ENCODE results near the gene CRACR2A.

The CRACR2A gene

GRCh38 chr12:3686463-3686862, 66.4 kb downstream of the CRACR2A start:
- no peak overlapping the region for H3K4me3 ChIP-seq (ENCODE audit: low read length)
- H3K9ac ChIP-seq (ENCODE audit: low read length) = no peak overlapping the region
- H3K27me3 ChIP-seq (ENCODE audit: control insufficient read depth, insufficient read depth, low read length) = no peaks in the 10 kb centered on the region
- no peaks in the 10 kb centered on the region for H3K36me3 ChIP-seq (ENCODE audit: control insufficient read depth, insufficient read depth, low read length)
- H3K9me3 ChIP-seq (ENCODE audit: control insufficient read depth, low read length) = no peaks in the 10 kb centered on the region
- H3K4me1 ChIP-seq (ENCODE audit: control insufficient read depth, insufficient read depth, low read length) = no peaks in the 10 kb centered on the region

DNA sequence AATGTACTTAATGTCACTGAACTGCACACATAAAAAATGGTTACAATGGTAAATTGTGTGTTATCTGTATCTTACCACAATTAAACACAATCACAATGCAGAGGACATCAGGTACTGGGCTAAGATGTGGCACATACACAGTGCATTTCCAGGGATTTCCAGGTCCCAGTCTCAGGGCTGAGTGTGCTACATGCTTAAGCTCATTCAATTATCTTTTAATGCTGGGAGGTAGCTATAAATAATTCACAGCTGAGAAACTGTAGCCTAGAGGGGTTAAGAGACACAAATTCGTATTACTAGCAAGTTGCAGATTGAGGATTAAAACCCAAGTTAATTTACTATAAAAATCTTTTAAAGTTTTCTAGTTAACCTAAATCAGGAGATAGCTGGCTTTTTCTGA, 67.1 kb downstream of the CRACR2A start:
- Histone ChIP-seq H3K27me3 (ENCODE audit: control insufficient read depth, insufficient read depth, low read length) (no peaks in the 10 kb centered on the region), H3K4me3 (ENCODE audit: low read length) (no peak overlapping the region), H3K9ac (ENCODE audit: low read length) (no peak overlapping the region), H3K9me3 (ENCODE audit: control insufficient read depth, low read length) (no peaks in the 10 kb centered on the region), H3K36me3 (ENCODE audit: control insufficient read depth, insufficient read depth, low read length) (no peaks in the 10 kb centered on the region), H3K4me1 (ENCODE audit: control insufficient read depth, insufficient read depth, low read length) (no peaks in the 10 kb centered on the region)

DNA sequence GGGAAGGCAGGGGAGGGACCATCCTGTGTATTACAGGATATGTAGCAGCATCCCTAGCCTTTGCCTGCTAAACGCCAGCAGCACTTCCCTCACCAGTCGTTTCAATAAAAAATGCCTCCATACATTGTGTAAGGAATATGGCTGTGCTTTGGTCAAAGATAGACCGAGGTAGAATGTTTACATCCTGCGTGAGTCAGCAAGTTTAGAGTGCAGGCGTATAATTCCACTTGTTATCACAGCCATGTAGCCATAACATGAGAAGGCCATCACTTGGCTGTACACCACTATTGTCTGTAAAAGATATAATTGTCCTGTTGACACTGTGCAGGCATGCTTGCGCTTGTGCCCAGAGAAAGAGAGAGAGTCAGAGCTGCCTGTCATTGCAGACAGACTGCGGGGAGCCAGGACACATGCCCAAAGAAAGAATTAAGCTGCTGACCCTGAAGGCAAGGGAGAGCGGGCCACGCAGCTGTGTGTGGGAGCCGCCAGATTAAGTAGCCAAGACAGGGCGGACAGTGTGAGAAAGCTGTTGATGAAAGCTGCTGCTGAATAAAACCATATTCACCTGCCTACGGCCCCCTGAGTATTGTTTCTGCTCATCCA, 68.4 kb downstream of the CRACR2A start:
- Histone ChIP-seq H3K9me3 (ENCODE audit: control insufficient read depth, low read length) (no peaks in the 10 kb centered on the region), H3K4me3 (ENCODE audit: low read length) (no peak overlapping the region), H3K4me1 (ENCODE audit: control insufficient read depth, insufficient read depth, low read length) (no peaks in the 10 kb centered on the region), H3K27me3 (ENCODE audit: control insufficient read depth, insufficient read depth, low read length) (no peaks in the 10 kb centered on the region), H3K36me3 (ENCODE audit: control insufficient read depth, insufficient read depth, low read length) (peaks cover 6% of the 10 kb centered on the region), H3K9ac (ENCODE audit: low read length) (no peak overlapping the region)

DNA sequence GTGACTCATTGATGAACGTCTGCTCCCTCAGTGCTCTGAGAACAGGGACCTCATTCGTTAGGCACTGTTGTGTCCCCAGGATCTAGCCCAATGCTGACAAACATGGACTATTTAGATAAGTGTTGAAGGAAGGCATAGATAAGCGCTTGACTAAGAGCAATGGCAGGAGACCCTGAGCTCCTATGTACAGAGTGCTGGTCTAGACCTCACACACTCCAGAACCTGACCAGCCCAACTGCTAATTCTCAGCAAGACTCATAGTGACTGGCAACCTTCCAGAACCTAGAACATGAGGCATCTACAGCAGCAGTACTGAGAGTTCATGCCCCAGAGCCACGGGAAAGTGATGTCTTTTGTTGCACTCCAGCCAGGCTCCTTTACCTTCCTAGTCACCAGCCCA, 69.2 kb downstream of the CRACR2A start:
- Histone ChIP-seq H3K27me3 (ENCODE audit: control insufficient read depth, insufficient read depth, low read length) (no peaks in the 10 kb centered on the region), H3K9ac (ENCODE audit: low read length) (no peak overlapping the region), H3K4me3 (ENCODE audit: low read length) (no peak overlapping the region), H3K36me3 (ENCODE audit: control insufficient read depth, insufficient read depth, low read length) (peaks cover 11% of the 10 kb centered on the region), H3K9me3 (ENCODE audit: control insufficient read depth, low read length) (no peaks in the 10 kb centered on the region), H3K4me1 (ENCODE audit: control insufficient read depth, insufficient read depth, low read length) (no peaks in the 10 kb centered on the region)

DNA sequence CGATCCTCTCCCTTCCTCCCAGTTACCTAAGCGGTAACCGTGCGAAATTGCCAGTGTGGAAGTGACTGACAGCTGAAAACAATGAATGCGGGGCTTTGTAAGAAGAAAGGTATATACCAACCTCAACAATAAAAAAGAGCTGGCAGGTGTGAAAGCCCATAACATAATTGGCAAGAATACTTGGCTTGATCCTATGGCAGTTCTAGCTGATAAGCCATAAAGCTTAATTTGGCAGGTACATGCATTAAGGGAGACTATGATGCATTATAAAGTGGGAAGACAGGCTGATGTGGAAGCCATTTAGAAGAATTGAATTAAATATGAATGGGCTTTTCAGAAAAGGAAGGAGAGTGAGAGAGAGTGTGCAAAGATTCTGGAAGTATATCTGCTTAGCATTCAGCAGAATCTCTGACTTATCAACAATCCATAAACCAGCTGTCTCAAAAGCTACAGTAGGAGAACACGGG, 71.3 kb downstream of the CRACR2A start:
- Histone ChIP-seq H3K4me3 (ENCODE audit: low read length) (no peak overlapping the region), H3K27me3 (ENCODE audit: control insufficient read depth, insufficient read depth, low read length) (no peaks in the 10 kb centered on the region), H3K9ac (ENCODE audit: low read length) (no peak overlapping the region), H3K36me3 (ENCODE audit: control insufficient read depth, insufficient read depth, low read length) (peaks cover 17% of the 10 kb centered on the region), H3K9me3 (ENCODE audit: control insufficient read depth, low read length) (no peaks in the 10 kb centered on the region), H3K4me1 (ENCODE audit: control insufficient read depth, insufficient read depth, low read length) (no peaks in the 10 kb centered on the region)

DNA sequence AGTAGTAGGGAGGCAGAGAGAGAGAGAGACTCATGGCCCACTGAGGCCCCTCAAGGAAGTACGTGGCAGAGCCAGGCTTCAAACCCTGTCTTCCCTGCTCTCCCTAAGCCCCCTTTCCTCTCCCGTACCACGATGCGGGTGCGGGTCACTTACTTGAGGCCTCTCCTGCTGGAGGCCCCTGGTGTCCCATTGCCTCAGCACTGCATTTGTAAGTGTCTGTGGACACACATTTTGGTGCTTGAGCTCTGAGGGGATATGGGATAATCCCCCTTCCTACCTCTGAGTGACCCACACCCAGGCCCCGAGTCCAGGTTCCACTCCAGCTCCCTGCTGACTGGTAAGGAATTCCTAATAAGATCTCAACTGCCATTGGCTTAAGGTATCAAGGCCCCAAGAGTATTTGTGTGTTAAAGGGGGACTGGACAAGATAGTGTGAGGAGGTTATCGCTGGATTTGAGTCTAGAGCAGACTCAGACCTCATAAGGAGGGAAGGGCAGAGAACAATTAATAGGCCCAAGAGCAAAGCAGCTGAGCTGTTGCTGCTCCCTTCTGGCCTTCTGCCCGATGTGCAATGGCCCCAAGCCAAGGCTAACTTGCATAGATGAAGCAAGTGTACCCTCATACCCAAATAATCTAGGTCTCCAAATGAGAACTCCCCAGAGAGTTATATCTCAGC, 71.9 kb downstream of the CRACR2A start:
- Histone ChIP-seq H3K4me1 (ENCODE audit: control insufficient read depth, insufficient read depth, low read length) (no peaks in the 10 kb centered on the region), H3K9ac (ENCODE audit: low read length) (no peak overlapping the region), H3K36me3 (ENCODE audit: control insufficient read depth, insufficient read depth, low read length) (peaks cover 17% of the 10 kb centered on the region), H3K27me3 (ENCODE audit: control insufficient read depth, insufficient read depth, low read length) (no peaks in the 10 kb centered on the region), H3K9me3 (ENCODE audit: control insufficient read depth, low read length) (no peaks in the 10 kb centered on the region), H3K4me3 (ENCODE audit: low read length) (no peak overlapping the region)

DNA sequence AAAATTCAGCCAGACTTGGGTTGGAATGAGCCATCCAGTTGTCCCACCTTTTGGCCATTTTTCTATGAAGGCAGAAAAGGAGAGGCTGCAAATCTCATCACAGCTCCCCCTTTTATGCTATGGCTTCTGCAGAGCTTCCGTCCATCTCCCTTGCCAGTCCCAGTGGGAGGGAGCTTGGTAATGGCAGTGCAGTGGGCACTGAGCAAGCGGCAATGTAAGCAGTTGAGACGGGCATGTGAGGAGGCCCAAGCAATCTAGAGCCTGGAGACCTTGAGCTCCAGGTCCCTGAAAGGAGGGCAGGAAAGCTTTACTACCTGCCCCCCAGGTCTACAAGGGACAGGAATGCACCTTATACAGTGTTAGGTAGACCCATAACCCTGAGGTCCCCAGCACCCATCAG, 73.1 kb downstream of the CRACR2A start:
- Histone ChIP-seq H3K27me3 (ENCODE audit: control insufficient read depth, insufficient read depth, low read length) (no peaks in the 10 kb centered on the region), H3K36me3 (ENCODE audit: control insufficient read depth, insufficient read depth, low read length) (peaks cover 17% of the 10 kb centered on the region), H3K9me3 (ENCODE audit: control insufficient read depth, low read length) (no peaks in the 10 kb centered on the region), H3K9ac (ENCODE audit: low read length) (no peak overlapping the region), H3K4me3 (ENCODE audit: low read length) (no peak overlapping the region), H3K4me1 (ENCODE audit: control insufficient read depth, insufficient read depth, low read length) (no peaks in the 10 kb centered on the region)

GRCh38 chr12:3677609-3678008, 75.3 kb downstream of the CRACR2A start:
- H3K4me3 ChIP-seq (ENCODE audit: low read length) = no peak overlapping the region
- no peaks in the 10 kb centered on the region for H3K27me3 ChIP-seq (ENCODE audit: control insufficient read depth, insufficient read depth, low read length)
- H3K9ac ChIP-seq (ENCODE audit: low read length) = no peak overlapping the region
- H3K36me3 ChIP-seq (ENCODE audit: control insufficient read depth, insufficient read depth, low read length) = peaks cover 17% of the 10 kb centered on the region
- no peaks in the 10 kb centered on the region for H3K4me1 ChIP-seq (ENCODE audit: control insufficient read depth, insufficient read depth, low read length)
- no peaks in the 10 kb centered on the region for H3K9me3 ChIP-seq (ENCODE audit: control insufficient read depth, low read length)

DNA sequence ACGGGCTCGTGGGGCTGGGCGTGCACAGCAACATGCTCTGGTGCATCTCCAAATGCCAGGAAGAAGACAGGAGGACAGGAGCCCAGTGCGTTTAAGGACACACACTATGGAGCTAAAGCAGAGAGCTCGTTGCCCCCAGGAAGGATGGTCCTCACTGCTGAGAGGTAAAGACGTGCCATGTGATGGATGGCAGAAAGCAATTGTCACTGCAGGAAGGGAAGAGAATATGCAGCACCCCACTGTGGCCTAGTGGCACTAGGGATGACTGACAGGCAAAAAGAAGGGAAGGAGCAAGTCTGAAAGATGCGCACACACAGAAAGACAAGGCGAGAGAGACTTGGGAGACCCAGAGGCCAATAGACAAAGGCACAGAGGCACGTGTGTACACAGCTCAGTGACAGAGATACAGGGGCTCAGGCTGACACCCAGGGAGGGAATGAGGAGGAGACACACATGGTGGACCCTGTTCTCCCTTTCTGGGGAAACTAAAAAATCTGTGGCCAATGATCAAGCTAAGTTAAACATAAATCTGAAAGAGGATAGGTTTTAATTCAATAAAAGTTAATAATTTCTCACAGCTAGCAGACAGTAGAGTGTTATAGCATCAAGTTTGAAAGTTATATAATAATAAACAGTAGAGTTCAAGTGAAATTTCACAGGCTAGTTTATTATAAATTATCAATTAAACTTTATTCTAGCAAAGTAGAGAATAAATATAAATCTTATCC, 78.8 kb downstream of the CRACR2A start:
- peaks cover 10% of the 10 kb centered on the region for H3K36me3 ChIP-seq (ENCODE audit: control insufficient read depth, insufficient read depth, low read length)
- H3K9me3 ChIP-seq (ENCODE audit: control insufficient read depth, low read length) = no peaks in the 10 kb centered on the region
- H3K27me3 ChIP-seq (ENCODE audit: control insufficient read depth, insufficient read depth, low read length) = no peaks in the 10 kb centered on the region
- no peak overlapping the region for H3K4me3 ChIP-seq (ENCODE audit: low read length)
- no peak overlapping the region for H3K9ac ChIP-seq (ENCODE audit: low read length)
- no peaks in the 10 kb centered on the region for H3K4me1 ChIP-seq (ENCODE audit: control insufficient read depth, insufficient read depth, low read length)

- H3K27me3 ChIP-seq (ENCODE audit: control insufficient read depth, insufficient read depth, low read length) = no peaks in the 10 kb centered on the region
- H3K9ac ChIP-seq (ENCODE audit: low read length) = no peak overlapping the region
- no peaks in the 10 kb centered on the region for H3K36me3 ChIP-seq (ENCODE audit: control insufficient read depth, insufficient read depth, low read length)
- no peak overlapping the region for H3K4me3 ChIP-seq (ENCODE audit: low read length)
- H3K9me3 ChIP-seq (ENCODE audit: control insufficient read depth, low read length) = no peaks in the 10 kb centered on the region
- no peaks in the 10 kb centered on the region for H3K4me1 ChIP-seq (ENCODE audit: control insufficient read depth, insufficient read depth, low read length)
Observed at GRCh38 chr12:3672113-3672509, 80.8 kb downstream of the CRACR2A start.

DNA sequence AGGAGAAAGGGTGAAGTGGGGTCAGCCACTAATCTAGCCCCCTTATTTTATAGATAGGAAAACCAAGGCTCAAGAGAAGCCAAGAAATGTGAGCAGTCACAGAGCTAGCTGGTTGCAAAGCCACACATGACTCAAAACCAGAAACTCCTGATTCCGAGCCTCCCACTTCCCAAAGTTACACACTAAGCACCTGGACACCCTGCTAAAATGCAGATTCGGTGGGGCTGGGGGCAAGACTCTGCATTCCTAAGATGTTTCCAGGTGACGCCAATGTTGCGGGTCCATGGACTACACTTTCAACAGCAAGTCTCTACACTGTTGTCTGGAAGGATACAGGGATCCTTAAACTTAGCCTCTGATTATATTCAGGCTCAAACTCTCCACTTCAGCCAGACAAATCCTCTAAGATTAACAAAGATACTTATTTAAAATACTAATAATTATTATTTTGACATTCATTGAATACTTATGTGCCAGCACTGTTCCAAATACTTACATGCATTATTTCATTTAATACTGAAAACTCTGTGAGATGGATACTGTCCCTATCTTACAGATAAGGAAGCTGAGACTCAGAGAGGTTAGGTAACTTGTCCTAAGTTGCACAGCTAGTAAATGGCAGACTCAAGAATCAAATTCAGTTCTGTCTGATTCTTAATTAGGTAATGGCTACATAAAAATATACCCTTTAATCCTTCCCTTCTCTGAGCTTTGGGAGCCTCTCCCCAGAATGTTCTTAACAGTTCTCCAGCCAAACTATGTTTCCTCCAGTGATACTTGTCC, 81.4 kb downstream of the CRACR2A start:
- no peaks in the 10 kb centered on the region for H3K27me3 ChIP-seq (ENCODE audit: control insufficient read depth, insufficient read depth, low read length)
- no peaks in the 10 kb centered on the region for H3K4me1 ChIP-seq (ENCODE audit: control insufficient read depth, insufficient read depth, low read length)
- no peak overlapping the region for H3K4me3 ChIP-seq (ENCODE audit: low read length)
- H3K9me3 ChIP-seq (ENCODE audit: control insufficient read depth, low read length) = no peaks in the 10 kb centered on the region
- no peaks in the 10 kb centered on the region for H3K36me3 ChIP-seq (ENCODE audit: control insufficient read depth, insufficient read depth, low read length)
- H3K9ac ChIP-seq (ENCODE audit: low read length) = no peak overlapping the region
